OCI-LY3 (cell line): Measurements from ENCODE around the gene PEX11G.

Source experiments
- H2AFZ ChIP-seq: fragments of 200-600, 300-600 bp; shearing (Covaris generic); 2 replicates; pipeline ENCODE4 v1.6.0; 2014; ENCODE audit warnings: antibody characterized with exemption, low read depth, low read length
- H3K27ac ChIP-seq: fragments of 200-600, 300-600 bp; sonication (generic); 2 replicates; pipeline ENCODE4 v1.5.1; 2014; ENCODE audit warnings: mild to moderate bottlenecking, low read length, moderate library complexity, mixed read lengths
- H3K27me3 ChIP-seq: fragments of 200-600, 300-600 bp; sonication (generic); 2 replicates; pipeline ENCODE4 v1.6.1; 2014; ENCODE audit warnings: low read depth, low read length, mixed read lengths
- H3K36me3 ChIP-seq: fragments of 200-600, 300-600 bp; sonication (generic); replicated peaks from 2 replicates; pipeline ENCODE3; 2014; ENCODE audit warnings: low read depth, low read length, mixed read lengths
- H3K4me1 ChIP-seq: fragments of 300-600, 200-600 bp; sonication (generic); 2 replicates; pipeline ENCODE4 v1.6.1; 2014; ENCODE audit warnings: low read length, mixed read lengths
- H3K4me2 ChIP-seq: fragments of 200-600, 300-600 bp; sonication (generic); 2 replicates; pipeline ENCODE4 v1.6.1; 2014; ENCODE audit warnings: low read length, mixed read lengths
- H3K4me3 ChIP-seq: fragments of 300-600, 200-600 bp; sonication (generic); 2 replicates; pipeline ENCODE4 v1.5.1; 2014; ENCODE audit warnings: antibody characterized with exemption, mild to moderate bottlenecking, low read length, moderate library complexity
- H3K79me2 ChIP-seq: fragments of 300-600, 200-600 bp; shearing (Covaris generic); 2 replicates; pipeline ENCODE4 v1.6.1; 2014; ENCODE audit warnings: mild to moderate bottlenecking, low read length, mixed read lengths
- H3K9ac ChIP-seq: fragments of 300-600, 200-600 bp; shearing (Covaris generic); 2 replicates; pipeline ENCODE4 v1.6.0; 2014; ENCODE audit warnings: mild to moderate bottlenecking, low read length, moderate library complexity
- H3K9me3 ChIP-seq: fragments of 200-600, 300-600 bp; shearing (Covaris generic); 2 replicates; pipeline ENCODE4 v1.6.1; 2014; ENCODE audit warnings: low read length, mixed read lengths; ENCODE audit not compliant: insufficient read depth
- H4K20me1 ChIP-seq: fragments of 200-600, 300-600 bp; sonication (generic); 2 replicates; pipeline ENCODE4 v1.6.1; 2016; ENCODE audit warnings: low read length, mixed read lengths; ENCODE audit not compliant: insufficient read depth
- EZH2phosphoT487 ChIP-seq: fragments of 200-600 bp; shearing (Covaris generic); IDR thresholded peaks from 2 replicates; pipeline ENCODE4 v1.6.1; 2018; ENCODE audit warnings: antibody characterized with exemption, mixed run types, low read depth
- TF ChIP-seq, protein P1 (sequence below): fragments of 200-600, 300-600 bp; sonication (generic); IDR thresholded peaks from 2 replicates; pipeline ENCODE4 v1.5.1; 2014; ENCODE audit warnings: antibody characterized with exemption, low read length, low read depth

PEX11G gene

DNA sequence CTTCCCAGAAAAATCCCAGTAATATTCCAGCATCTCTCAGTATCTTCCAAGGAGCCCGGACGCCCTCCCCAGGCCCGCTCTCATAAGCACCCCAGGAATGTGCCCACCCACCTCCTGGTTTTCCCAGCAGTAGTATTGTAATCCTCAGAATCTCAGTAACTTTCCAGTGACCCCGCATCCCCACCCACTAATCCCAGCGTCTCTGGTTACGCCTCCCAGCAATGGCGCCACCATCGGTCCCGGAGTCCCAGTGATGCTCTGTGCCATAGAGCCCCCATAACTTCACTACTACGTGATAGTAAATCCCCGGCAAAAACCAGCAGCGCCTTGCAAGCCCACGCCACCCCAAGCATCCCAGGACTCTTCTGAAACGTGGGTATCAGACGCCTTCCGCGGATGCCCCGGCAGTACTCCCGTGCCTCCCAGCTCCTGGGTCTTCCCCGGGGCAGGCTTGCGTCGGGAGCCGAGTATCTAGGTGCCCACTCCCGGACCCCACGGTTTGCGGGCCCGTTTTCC, 45.8 kb upstream of the PEX11G start:
- H3K9me3 ChIP-seq = no peaks in the 10 kb centered on the region
- peak overlapping the region; percentile 76 for H3K4me2 ChIP-seq
- peaks cover 4% of the 10 kb centered on the region; the same call in 1 of the 2 replicates for H3K4me1 ChIP-seq
- peak overlapping the region; percentile 97 for H2AFZ ChIP-seq
- peaks cover 8% of the 10 kb centered on the region for H3K36me3 ChIP-seq
- H3K9ac ChIP-seq = peak overlapping the region; percentile 82
- H3K27ac ChIP-seq = peak overlapping the region; percentile 40; the same call in 1 of the 2 replicates
- peaks cover 5% of the 10 kb centered on the region; the same call in 1 of the 2 replicates for H3K79me2 ChIP-seq
- H3K4me3 ChIP-seq = peak overlapping the region; percentile 88
- H4K20me1 ChIP-seq = no peaks in the 10 kb centered on the region
- TF ChIP-seq, protein P1, sequence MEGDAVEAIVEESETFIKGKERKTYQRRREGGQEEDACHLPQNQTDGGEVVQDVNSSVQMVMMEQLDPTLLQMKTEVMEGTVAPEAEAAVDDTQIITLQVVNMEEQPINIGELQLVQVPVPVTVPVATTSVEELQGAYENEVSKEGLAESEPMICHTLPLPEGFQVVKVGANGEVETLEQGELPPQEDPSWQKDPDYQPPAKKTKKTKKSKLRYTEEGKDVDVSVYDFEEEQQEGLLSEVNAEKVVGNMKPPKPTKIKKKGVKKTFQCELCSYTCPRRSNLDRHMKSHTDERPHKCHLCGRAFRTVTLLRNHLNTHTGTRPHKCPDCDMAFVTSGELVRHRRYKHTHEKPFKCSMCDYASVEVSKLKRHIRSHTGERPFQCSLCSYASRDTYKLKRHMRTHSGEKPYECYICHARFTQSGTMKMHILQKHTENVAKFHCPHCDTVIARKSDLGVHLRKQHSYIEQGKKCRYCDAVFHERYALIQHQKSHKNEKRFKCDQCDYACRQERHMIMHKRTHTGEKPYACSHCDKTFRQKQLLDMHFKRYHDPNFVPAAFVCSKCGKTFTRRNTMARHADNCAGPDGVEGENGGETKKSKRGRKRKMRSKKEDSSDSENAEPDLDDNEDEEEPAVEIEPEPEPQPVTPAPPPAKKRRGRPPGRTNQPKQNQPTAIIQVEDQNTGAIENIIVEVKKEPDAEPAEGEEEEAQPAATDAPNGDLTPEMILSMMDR = peak; percentile 25; the same call in 1 of the 2 replicates
- no peak for TF ChIP-seq EZH2phosphoT487
- H3K27me3 ChIP-seq = no peaks in the 10 kb centered on the region

DNA sequence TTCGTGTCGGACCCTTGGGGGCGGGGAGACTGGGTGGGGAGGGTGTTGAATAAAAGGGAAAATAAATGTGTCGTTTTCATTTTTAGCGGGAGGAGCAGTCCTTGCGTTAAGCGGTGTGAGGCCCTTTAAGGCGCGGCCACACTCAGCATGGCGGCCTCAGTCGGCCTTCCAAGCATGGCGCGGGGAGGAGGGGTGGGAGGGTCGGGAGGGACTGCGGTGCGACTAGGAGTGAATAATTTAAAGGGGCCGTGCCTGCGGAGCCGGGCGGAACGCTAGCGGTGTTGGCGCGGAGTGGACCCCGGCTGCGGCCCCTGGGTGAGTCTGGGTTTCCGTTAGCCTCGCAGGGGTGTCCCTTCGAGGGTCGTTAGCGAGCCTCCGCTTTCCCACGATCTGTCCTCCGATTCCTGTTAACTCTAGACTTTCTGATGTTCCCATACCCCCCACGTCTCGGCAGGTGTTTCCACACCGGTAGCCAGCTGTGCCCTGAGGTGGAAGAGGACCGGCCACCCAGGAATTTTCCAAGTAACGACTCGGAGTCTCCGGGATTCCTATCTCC, 45.2 kb upstream of the PEX11G start:
- H3K36me3 ChIP-seq = peaks cover 8% of the 10 kb centered on the region

DNA sequence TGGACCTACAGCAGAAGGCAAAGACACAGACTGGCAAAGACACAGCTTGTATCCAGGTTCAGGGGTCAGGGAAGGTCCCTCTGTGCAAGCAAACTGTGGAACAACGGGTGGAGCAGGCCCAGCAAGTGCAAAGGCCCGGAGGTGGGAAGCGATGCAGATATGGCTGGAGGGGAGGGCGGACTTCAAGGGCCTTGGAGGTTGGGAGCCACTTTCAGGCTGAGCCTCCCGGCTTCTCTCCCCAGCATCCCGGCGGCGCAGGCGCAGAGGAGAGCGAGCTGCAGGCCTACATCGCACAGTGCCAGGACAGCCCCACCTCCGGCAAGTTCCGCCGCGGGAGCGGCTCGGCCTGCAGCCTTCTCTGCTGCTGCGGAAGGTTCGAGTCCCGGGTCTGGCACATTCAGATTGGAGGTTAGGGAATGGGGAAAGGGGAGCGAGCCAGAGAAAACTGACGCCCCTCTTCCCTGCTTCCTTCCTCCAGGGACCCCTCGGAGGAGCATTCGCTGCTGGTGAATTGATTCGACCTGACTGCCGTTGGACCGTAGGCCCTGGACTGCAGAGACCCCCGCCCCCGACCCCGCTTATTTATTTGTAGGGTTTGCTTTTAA, 44.5 kb upstream of the PEX11G start:
- no peak overlapping the region for H3K27ac ChIP-seq
- no peaks in the 10 kb centered on the region for H4K20me1 ChIP-seq
- no peaks in the 10 kb centered on the region for H3K27me3 ChIP-seq
- H3K4me2 ChIP-seq = peak overlapping the region; percentile 51
- TF ChIP-seq, protein P1 = no peak
- TF ChIP-seq EZH2phosphoT487 = no peak
- peaks cover 4% of the 10 kb centered on the region; the same call in 1 of the 2 replicates for H3K4me1 ChIP-seq
- peak overlapping the region; percentile 88 for H3K4me3 ChIP-seq
- peaks cover 2% of the 10 kb centered on the region for H3K36me3 ChIP-seq
- H3K9ac ChIP-seq = no peak overlapping the region
- H2AFZ ChIP-seq = no peak overlapping the region
- peaks cover 5% of the 10 kb centered on the region; the same call in 1 of the 2 replicates for H3K79me2 ChIP-seq
- H3K9me3 ChIP-seq = no peaks in the 10 kb centered on the region

More for the DNA sequence above, 45.2 kb upstream of the PEX11G start:
- TF ChIP-seq, protein P1 = no peak
- no peak for TF ChIP-seq EZH2phosphoT487
- peak overlapping the region; percentile 13 for H2AFZ ChIP-seq
- H3K4me1 ChIP-seq = peaks cover 4% of the 10 kb centered on the region; the same call in 1 of the 2 replicates
- H3K27ac ChIP-seq = no peak overlapping the region
- H3K4me2 ChIP-seq = peak overlapping the region; percentile 76
- peak overlapping the region; percentile 88 for H3K4me3 ChIP-seq
- no peaks in the 10 kb centered on the region for H4K20me1 ChIP-seq
- H3K9me3 ChIP-seq = no peaks in the 10 kb centered on the region
- peak overlapping the region; percentile 82 for H3K9ac ChIP-seq
- H3K79me2 ChIP-seq = peaks cover 5% of the 10 kb centered on the region; the same call in 1 of the 2 replicates
- H3K27me3 ChIP-seq = no peaks in the 10 kb centered on the region

DNA sequence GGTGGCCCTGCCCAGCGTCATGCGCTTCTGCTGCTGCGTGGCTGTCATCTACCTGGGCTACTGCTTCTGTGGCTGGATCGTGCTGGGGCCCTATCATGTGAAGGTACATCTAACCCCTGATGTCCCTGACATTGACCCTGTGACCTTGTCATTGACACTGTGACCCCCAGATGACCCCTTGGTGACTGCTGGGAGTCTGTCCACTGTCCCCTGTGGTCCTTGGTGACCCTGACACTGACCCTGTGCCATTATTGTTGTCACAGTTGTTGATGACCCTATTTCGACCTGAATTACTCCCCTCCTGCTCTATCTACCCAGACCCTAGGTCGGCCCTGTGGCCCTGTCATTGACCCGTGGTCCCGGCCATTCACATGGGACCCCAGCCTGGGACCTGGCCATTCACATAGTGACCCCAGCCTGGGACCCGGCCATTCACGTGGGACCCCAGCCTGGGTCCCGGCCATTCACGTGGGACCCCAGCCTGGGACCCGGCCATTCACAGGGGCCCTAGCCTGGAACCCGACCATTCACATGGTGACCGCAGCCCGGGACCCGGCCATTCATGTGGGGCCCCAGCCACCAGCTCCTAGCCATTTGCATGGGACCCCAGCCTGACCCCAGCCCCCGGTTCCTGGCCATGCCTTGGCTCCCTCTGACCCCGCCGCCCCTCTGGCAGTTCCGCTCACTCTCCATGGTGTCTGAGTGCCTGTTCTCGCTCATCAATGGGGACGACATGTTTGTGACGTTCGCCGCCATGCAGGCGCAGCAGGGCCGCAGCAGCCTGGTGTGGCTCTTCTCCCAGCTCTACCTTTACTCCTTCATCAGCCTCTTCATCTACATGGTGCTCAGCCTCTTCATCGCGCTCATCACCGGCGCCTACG, 41.0 kb upstream of the PEX11G start:
- no peaks in the 10 kb centered on the region for H3K27me3 ChIP-seq
- H2AFZ ChIP-seq = no peak overlapping the region
- H3K9ac ChIP-seq = no peak overlapping the region
- no peaks in the 10 kb centered on the region for H3K36me3 ChIP-seq
- no peak overlapping the region for H3K4me2 ChIP-seq
- H4K20me1 ChIP-seq = no peaks in the 10 kb centered on the region
- no peaks in the 10 kb centered on the region for H3K79me2 ChIP-seq
- no peaks in the 10 kb centered on the region for H3K9me3 ChIP-seq
- H3K27ac ChIP-seq = no peak overlapping the region
- no peak overlapping the region for H3K4me3 ChIP-seq
- no peaks in the 10 kb centered on the region for H3K4me1 ChIP-seq
- TF ChIP-seq EZH2phosphoT487 = no peak
- TF ChIP-seq, protein P1 = no peak
